Stimulated activated CD8-positive, alpha-beta memory T cell treated with anti-CD3 and anti-CD28 coated beads, Interleukin-7, amount 100 ng/mL, for 1 hour (primary cell): ENCODE measurements around the gene ZDHHC14.
"Not testable (repeated sequence)": the region's sequence is repeated elsewhere in the genome, so short reads cannot be mapped to it uniquely, and the experiment has no call there.

Experiments used
- DNase-seq, 2 donors: peaks; one replicate each; pipeline ENCODE4 v3.0.0-alpha.2; 2020; ENCODE audit warnings: low read depth in 2 of 2

ZDHHC14 gene

DNA sequence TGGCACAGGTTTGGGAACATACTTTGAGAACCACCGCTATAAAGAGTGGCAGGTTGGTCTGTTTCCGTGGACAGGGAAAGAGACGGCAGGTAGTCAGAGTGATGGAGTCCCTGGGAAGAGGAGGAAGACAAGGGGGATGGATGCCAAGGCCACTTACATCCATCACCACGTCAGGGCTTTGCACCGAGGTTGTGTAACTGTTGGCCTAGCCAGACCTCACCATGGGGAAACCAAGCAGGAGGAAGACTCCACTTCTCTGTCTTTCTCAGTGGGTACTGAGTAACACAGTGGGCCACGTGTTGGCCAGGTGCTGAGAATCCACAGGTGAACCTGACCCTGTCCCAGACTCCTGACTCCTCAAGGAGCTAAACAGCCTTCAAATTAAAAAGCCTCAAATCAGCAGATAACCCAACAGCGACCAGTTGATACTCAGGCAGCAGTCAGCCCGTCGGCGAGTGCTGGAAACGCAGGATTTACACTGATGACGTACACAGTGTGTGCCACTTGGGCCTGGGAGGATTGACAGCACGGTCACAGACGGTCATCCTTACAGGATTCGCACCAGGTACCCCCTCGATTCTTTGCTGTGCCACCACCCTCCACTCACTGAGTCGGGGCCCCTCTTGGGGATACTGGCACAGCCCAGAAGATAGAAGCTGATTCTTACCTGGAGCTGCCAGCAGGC is 307.4 kb downstream of the ZDHHC14 start:
- DNase-seq: no peak

DNA sequence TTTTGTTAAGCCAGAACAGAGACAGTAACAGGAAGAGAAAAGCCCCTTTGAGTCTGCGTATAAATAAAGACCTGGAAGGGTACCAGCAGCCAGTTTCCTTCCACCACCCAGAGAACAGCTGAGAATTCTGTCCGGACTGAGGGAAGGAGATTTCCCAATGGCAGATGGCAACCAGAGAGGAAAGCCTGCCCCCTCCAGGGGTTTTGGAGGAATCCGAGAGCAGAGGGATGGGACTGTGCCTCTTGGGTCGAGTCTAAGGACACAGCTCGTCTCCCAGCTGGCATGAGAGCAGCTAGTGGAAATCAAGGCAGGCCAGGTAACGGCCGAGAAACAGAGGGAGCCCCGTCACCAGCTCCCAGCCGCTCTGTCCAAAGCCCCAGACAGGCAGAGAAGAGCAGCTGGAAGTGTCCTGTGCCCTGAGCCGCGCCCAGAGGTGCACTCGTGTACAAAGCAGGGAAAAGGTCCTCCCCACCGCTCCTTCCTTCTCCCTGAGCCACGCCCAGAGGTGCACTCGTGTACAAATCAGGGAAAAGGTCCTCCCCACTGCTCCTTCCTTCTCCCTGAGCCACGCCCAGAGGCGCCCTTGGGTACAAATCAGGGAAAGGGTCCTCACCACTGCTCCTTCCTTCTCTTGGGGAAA is 308.1 kb downstream of the ZDHHC14 start:
- DNase-seq: no peak

DNA sequence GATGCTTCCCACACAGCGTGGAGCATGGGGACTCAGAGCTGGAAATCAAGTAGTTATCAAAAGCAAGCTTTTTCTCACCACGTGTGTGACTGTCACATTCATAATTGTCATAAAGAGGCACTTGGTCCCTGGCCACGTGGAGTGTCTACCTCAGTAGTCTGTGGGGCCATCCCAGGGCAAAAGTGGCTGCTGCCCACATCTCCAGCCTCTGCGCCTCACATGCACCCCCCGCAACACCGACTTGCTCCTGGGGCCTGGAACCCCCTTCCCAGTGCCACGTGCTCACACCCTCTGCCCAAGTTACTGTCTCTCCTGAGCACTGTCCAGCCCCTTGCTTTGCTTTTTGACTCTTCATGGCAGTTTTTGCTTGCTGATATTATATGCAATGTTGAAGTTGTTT is 308.9 kb downstream of the ZDHHC14 start:
- DNase-seq: no peak

DNA sequence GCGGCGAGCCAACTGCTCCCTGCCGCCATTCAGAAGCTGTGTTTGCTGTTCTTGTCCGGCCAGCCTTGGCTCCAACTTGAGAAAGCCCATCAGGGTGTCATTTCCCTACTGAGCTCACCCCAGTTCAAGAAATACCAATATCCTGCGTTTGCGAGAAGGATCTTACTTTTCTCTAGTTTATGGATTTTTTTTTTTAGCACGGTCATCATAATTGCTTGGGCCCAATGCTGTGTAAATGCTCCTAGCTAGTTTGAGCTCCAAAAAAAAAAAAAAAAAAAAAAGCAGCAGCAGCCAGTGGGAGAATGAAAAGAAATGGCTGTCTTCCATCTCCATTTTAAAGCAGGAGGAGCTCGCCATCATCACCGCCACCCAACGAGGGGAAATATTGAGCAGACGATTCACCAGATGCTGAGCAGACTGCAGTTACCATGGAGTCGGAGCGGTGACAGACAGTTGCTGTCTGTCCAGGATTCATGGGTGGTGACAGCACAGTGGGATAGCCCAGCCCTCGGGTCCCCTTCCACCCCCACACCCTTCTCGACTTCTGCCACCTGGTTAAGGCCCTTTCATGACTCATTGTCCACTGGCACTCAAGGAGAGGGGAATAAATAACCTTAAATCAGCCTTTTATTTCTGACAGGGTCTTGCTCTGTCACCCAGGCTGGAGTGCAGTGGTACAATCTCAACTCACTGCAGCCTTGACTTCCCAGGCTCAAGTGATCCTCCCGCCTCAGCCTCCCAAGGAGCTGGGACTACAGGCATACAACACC is 309.6 kb downstream of the ZDHHC14 start:
- DNase-seq: no peak

DNA sequence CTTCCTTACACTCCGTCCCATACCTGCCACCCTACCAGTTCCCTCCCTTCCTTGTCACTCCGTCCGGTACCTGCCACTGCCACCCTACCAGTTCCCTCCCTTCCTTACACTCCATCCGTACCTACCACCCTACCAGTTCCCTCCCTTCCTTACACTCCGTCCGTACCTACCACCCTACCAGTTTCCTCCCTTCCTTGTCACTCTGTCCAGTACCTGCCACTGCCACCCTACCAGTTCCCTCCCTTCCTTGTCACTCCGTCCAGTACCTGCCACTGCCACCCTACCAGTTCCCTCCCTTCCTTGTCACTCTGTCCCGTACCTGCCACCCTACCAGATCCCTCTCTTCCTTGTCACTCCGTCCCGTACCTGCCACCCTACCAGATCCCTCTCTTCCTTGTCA is 310.6 kb downstream of the ZDHHC14 start:
- not testable (repeated sequence) for DNase-seq

DNA sequence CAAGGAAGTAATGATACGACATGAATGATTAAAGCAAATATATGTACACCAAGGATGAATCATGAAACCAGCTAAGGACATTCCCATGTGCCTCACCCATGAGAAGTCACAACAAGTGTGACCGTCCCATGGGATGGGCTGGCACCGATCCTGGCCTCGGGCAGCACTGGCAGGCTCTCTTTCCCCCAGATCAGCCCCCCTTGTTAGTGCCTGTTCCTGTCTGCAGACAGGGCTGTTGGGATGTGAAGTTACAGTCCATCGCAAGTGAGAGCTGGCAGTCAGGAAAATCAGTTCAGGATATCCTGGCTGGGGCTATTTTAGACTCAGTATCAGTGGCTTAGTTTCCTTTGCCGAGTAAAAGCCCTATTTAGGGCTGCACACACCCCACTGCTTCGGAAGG is 312.9 kb downstream of the ZDHHC14 start:
- DNase-seq: no peak

DNA sequence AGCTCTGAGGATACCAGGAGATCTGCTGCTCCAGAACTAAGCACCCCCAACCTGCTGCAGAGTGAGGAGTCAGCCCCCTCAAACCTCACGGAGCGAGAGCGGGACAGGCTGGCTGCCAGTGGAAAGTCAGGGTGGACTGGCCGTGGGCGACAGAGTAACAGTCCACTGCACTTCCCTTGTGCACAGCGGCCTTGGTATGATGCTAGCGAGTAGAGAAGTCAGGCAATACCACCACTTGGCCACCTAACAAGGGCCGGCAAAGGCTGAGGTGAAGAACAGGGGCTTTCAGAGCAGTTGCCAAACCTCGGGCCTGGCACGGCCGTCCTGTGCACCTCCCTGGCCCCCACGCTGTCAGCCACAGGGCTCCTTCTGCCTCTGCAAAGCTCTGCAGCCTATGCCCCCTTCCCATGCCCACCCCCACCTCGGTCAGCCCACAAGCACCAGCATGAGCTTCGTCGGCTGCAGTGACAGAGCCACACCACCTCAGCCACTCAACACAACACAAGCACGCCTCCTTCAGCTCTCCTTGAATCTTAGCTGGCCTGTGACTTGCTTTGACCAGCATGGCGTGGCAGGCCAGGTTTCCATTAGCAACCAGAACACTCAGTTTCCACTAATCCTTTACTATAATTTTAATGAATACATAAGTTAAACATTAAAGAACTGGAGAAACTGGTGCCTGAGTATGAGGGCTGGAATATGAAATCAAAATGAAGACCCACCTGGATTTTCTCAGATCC is 314.5 kb downstream of the ZDHHC14 start:
- DNase-seq: no peak

DNA sequence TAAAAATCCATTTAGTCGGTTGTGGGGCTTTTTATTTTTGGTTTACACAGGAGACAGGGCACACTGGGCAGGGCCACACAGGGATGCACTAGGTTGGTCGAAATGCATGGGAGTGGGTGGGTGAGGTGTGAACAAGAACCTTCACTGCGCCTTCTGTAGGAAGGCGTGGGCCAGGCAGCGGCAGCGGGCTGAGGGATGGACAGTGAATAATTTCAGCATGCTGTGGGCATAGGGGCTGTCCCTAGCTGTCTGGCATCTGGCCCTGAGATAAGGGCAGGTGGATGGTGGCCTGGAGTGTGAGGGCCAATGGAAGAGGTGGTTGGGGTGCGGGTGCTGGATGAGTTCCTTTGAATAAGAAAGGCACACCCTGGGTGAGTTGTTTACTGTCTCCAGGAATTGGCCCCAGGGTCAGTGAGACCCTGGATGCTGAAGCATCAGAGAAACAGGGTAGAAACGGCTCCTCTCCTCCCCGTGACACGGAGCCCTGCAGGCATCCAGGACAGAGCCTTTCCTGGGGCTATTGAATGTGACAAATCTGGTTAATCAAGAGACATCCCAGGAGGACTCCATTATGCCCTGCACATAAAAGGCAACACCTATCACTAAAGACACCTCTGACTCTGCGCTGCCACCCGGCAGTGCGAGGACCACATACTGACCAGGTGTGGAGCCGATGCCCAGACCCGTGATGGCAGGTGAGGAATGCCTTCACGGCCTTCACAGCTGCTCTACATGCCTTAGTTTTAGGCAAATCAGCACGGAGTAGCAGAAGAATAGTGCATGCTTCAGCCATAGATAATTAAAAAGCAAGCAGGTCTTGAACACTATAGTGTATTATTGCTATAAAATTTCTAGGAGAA is 319.0 kb downstream of the ZDHHC14 start:
- DNase-seq: no peak

DNA sequence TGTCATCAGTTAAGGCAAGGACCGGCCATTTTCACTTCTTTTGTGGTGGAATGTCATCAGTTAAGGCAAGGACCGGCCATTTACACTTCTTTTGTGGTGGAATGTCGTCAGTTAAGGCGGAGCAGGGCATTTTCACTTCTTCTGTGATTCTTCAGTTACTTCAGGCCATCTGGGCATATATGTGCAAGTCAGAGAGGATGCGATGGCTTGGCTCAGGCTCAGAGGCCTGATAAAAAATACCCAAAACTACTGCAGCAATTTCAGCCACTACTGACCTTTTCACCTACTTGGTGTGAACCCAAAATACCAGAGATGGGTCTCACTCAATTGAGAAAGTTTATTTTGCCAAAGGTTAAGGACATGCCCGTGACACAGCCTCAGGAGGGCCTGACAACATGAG is 325.4 kb downstream of the ZDHHC14 start:
- DNase-seq: not testable (repeated sequence)

DNA sequence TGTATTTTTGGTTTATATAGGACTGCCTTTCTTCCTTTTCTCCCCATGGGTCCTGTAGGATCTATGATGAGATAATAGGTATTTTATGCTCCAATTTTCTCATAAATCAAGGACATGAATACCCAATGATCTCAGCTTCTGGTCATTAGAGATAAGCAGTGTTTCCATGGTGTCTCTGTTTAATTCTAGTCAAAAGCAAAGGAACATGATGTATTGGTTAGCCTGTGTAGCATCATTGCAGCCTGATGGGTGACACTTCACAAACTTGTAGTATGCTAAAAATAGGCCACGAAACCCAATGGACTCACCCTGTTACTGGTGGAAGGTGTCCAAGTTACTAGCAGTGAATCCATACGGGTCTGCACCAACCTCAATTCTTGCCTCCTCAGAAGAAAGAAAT is 325.9 kb downstream of the ZDHHC14 start:
- no peak for DNase-seq

DNA sequence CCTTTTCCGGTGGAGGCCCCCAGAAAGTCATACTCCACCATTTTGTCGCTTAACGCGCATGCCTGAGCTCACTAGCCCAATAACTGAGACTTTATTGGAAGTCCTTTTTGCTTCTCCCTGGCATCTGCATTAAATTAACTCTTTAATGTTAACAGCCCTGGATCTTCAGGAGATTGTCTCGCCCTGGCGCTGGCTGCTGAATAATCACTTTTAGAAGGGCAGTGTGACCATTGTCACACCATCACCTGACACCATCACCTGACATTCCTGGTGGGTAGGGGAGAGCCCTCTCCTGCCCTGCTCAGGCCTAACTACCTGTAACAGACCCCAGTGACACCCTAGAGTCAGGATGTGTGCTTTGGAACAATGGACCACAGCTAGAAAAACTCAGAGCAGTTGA is 326.6 kb downstream of the ZDHHC14 start:
- no peak for DNase-seq

DNA sequence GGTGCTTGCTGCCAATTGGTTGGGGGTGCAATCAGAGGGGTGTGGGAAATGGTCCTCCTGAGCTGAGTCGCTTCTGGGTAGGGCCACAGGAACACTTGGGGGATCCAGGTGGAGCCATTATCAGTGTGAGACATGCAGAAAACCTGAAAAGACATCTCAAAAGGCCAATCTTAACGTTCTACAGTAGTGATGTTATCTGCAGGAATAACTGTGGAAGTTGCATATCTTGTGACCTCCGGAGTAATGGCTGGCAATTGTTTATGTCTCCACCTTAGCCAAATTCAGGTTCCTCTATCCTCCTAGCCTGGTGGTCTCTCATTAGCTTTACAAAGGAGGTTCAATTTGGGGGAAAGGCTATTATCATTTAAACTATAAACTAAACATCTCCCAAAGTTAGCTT is 327.2 kb downstream of the ZDHHC14 start:
- DNase-seq: no peak

DNA sequence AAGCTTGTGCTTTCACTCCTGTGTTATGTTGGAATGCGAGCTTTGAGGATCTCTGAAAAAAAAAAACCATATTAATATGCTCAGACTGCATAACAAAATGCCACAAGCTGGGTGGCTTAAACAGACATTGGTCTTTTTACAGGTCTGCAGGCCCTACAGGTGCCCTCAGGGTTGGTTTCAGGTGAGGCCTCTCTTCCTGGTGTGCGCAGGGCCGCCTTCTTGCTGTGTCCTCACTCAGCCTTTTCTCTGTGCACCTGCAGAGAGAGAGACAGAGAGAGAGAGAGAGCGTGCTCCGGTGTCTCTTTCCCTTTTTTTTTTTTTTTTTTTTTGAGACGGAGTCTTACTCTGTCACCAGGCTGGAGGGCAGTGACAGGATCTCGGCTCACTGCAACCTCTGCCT is 327.9 kb downstream of the ZDHHC14 start:
- DNase-seq: no peak

DNA sequence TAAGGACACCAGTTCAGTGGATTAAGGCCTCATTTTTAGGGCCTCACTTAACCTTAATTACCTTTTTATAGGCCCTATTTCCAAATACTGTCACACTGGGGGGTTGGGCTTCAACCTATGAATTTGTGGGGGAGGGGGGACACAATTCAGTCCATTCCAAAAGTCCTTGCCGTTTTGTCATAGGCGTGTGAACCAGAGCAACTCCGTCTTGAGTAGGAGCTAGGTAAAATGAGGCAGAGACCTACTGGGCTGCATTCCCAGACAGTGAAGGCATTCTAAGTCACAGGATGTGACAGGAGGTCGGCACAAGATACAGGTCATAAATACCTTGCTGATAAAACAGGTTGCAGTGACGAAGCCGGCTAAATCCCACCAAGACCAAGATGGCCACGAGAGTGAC is 328.6 kb downstream of the ZDHHC14 start:
- DNase-seq: no peak

DNA sequence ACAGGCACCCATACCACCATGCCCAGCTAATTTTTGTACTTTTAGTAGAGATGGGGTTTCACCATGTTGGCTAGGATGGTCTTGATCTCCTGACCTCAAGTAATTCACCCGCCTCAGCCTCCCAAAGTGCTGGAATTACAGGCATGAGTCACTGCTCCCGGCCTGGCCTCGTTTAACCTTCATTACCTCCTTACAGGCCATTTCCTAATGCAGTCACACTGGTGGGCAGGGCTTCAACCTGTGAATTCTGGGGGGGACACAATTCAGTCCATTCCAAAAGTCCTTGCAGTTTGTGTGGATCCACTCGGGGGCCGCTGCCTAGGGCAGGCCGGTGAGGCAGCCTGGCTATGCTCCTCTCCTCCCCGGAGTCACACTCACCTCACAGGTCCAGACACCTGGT is 329.6 kb downstream of the ZDHHC14 start:
- no peak for DNase-seq

DNA sequence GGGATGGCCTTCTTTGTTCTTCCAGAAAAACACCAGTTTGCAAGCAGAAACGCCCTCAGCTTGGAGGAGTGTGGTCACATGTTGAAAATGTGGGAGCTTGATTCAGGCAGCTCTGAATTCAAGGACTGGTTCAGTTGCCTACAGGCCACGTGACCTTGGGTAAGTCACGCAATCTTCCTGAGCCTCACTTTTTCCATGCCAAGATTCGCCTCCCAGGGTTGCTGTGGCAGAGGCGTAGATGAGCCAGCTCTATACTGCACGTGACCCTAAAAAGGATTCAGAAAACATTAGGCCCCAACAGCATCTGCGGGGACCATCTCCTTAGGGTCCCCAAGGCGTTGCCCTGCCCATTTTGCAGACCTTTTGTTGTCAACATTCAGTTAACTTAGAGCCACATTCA is 330.1 kb downstream of the ZDHHC14 start:
- no peak for DNase-seq

DNA sequence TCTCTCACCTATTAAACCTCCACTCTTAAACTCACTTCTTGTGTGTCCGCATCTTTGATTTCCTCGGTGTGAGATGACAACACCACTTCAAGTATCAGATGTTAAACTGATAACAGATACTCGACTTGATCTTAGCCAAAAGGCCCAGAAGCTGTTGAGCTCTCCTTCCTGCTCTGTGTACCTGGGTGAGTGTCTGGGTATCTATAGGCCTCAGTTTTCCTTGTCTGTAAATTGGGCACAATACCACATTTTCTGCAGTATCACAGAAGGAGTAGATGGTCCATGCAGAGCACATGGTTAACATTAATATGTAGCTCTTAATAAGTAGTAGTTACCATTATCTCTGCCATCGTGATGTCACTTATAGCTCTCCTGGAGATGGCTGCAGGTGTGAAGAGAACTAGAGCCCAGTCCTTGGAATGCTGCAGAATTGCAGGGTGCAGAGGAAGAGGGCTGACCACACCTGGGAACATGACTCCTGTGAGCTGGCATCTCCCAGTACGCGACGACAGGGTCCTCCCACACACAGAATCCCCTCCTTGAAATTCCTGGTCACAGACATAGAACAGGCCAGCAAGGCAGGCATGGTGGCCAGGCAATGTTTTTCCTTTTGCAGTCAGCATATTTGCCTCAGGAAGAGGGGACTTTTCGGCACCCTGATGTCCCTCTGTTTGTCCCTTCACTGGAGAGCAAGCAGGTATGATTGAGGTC is 331.8 kb downstream of the ZDHHC14 start:
- no peak for DNase-seq

DNA sequence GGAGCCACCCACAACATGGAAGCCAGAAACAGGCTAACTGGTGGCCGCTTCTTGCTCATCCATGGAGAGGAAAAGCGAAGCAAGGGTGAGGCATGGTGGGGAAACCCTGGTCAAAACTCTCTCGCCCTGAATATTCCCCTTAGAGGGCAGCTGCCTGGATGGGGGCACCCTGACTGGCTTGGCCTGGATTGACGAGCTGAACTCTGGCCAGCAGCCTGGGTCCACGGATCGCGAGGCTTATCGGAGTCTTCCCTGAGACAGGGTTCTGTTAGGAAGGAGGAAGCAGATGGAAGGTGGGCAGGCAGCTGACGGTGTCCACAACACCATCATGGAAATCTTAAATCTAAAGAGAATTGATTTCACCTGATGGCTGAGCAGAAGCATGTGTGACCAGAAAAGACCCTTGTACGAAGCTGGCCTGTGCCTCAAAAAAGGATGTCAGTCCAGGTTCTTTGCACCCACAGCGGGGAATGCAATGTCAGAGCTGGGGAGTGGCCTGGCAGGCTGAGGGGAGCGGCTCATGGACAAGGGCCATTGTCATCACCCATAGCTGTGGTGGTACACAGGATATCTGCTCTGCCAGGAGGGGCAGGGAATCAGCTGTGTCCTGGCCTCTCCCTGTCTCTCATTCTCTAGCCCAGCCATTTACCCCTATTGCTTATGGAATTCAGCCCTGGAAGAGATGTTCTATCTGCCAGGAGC is 332.6 kb downstream of the ZDHHC14 start:
- DNase-seq: no peak

DNA sequence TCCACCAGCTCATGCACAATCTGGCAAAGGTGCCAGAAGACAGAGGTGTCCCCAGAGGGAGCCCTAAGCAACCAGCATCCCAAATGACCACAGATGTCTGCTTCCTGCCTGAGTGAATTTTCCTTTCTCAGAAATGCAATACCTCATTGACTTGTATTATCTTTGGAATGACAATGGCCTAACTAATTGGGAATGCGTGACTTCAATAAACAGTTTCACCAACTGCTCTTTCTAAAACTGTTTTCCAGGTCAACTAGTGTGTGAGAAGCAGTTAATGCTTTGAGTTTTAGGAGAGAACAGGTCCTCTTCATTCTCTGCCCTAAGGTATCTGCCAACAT is 333.1 kb downstream of the ZDHHC14 start:
- no peak for DNase-seq

DNA sequence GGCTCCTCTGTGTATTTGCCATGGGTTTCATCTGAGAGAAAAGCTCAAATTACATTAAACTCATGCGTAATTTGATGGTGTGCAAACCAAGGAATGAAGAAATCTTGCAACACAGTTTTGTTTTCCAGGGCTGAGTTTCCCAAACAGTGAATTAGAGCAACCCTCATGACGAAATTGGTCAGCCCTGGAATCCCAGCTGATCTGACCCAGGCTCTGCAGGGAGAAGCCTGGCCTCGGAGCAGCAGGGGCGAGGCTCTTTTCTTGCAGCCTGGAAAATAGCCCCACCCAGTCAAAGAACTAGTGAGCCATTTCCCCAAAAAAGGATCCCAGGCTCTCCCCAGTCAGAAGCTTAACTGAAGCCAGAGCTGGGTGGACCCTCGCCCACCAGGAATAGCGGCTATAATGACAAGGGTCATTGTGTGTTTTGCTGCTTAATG is 334.8 kb downstream of the ZDHHC14 start:
- no peak for DNase-seq
